ENCODE measurements around the gene TRAF3IP1. TPM values are rescaled to one million over a fixed set of nuclear protein-coding genes. Genes with fewer than 3 reads are reported as not detected.

Gene TRAF3IP1
- total and polyA plus RNA-seq, 2 of the 13 experiments (the other 11 are each of a cell fraction or from before 2014, with no cell fraction given) = 4.1 to 12.9 TPM

- TF ChIP-seq ZNF597 (CRISPR knock-in tag; IDR thresholded peaks at IDR 0.05) (no peak), XRCC5 (optimal IDR thresholded peaks at IDR 0.05; ENCODE audit: low read length) (peak; percentile 36), DPF2 (CRISPR knock-in tag; IDR thresholded peaks at IDR 0.05; ENCODE audit: borderline replicate concordance, low read depth) (0 out of 2 replicates have a peak, but pooled peaks have one; percentile 35), ELF3 (CRISPR knock-in tag; IDR thresholded peaks at IDR 0.05) (0 out of 2 replicates have a peak, but pooled peaks have one; percentile 19), ZGPAT (CRISPR knock-in tag; IDR thresholded peaks at IDR 0.05) (0 out of 2 replicates have a peak, but pooled peaks have one; percentile 20), KMT2A (CRISPR knock-in tag; IDR thresholded peaks at IDR 0.05) (no peak), ZNF142 (CRISPR knock-in tag; IDR thresholded peaks at IDR 0.05) (no peak), ZNF512 (CRISPR knock-in tag; IDR thresholded peaks at IDR 0.05) (no peak), RXRB (CRISPR knock-in tag; IDR thresholded peaks at IDR 0.05; ENCODE audit: borderline replicate concordance) (no peak), ELF4 (CRISPR knock-in tag; IDR thresholded peaks at IDR 0.05; ENCODE audit: borderline replicate concordance) (no peak), SRF (IDR thresholded peaks at IDR 0.05; ENCODE audit: low read depth, low read length) (no peak), ZNF274 (CRISPR knock-in tag; IDR thresholded peaks at IDR 0.05) (no peak), HNF4G (IDR thresholded peaks at IDR 0.05; ENCODE audit: borderline replicate concordance, low read depth, low read length) (no peak), HNF4G (CRISPR knock-in tag; IDR thresholded peaks at IDR 0.05; ENCODE audit: borderline replicate concordance, low read depth) (no peak), ZNF343 (CRISPR knock-in tag; IDR thresholded peaks at IDR 0.05) (no peak), ZMYM4 (CRISPR knock-in tag; IDR thresholded peaks at IDR 0.05) (no peak), BRCA1 (CRISPR knock-in tag; IDR thresholded peaks at IDR 0.05) (no peak), MYNN (CRISPR knock-in tag; IDR thresholded peaks at IDR 0.05; ENCODE audit: low read depth) (no peak), ZFP36L1 (CRISPR knock-in tag; IDR thresholded peaks at IDR 0.05) (no peak), AHR (CRISPR knock-in tag; IDR thresholded peaks at IDR 0.05) (peak; percentile 55; the same call in 1 of the 2 replicates)
These were observed 20.5 kb upstream of the TRAF3IP1 start (continued) for GRCh38 chr2:238299803-238300202.
